Measurements from ENCODE around the gene TMC3. TPM values are rescaled to one million over a fixed set of nuclear protein-coding genes. Genes with fewer than 3 reads are reported as not detected.

TMC3 gene
- total RNA-seq, 2 experiments from 2014 or later = not detected

DNA sequence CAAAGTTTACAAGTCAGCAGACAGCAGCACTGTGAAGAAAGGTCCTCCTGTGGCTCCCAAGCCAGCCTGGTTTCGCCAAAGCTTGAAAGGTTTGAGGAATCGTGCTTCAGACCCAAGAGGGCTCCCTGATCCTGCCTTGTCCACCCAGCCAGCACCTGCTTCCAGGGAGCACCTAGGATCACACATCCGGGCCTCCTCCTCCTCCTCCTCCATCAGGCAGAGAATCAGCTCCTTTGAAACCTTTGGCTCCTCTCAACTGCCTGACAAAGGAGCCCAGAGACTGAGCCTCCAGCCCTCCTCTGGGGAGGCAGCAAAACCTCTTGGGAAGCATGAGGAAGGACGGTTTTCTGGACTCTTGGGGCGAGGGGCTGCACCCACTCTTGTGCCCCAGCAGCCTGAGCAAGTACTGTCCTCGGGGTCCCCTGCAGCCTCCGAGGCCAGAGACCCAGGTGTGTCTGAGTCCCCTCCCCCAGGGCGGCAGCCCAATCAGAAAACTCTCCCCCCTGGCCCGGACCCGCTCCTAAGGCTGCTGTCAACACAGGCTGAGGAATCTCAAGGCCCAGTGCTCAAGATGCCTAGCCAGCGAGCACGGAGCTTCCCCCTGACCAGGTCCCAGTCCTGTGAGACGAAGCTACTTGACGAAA lies 74.3 kb downstream of the TMC3 start:
- Histone ChIP-seq H3K9me2 (ENCODE audit: insufficient read depth, low read length) (no peaks in the 10 kb centered on the region), H3K36me3 (ENCODE audit: insufficient read depth, low read length) (peaks cover 73% of the 10 kb centered on the region), H3K4me3 (ENCODE audit: low read depth, low read length, poor library complexity, severe bottlenecking) (peak overlapping the region; percentile 92), H2AFZ (ENCODE audit: low read length) (no peak overlapping the region), H3K4me1 (ENCODE audit: insufficient read depth, low read length, poor library complexity, severe bottlenecking) (peaks cover 78% of the 10 kb centered on the region), H4K20me1 (ENCODE audit: insufficient read depth, low read length) (peaks cover 26% of the 10 kb centered on the region; the same call in 1 of the 2 replicates), H3K79me2 (ENCODE audit: insufficient read depth, low read depth, low read length) (peaks cover 78% of the 10 kb centered on the region), H3K27ac (ENCODE audit: low read depth, low read length, poor library complexity, severe bottlenecking) (peak overlapping the region; percentile 98), H3K9me3 (ENCODE audit: low read length) (no peaks in the 10 kb centered on the region), H3K4me2 (ENCODE audit: low read length) (peak overlapping the region; percentile 91)
- TF ChIP-seq, protein P1, sequence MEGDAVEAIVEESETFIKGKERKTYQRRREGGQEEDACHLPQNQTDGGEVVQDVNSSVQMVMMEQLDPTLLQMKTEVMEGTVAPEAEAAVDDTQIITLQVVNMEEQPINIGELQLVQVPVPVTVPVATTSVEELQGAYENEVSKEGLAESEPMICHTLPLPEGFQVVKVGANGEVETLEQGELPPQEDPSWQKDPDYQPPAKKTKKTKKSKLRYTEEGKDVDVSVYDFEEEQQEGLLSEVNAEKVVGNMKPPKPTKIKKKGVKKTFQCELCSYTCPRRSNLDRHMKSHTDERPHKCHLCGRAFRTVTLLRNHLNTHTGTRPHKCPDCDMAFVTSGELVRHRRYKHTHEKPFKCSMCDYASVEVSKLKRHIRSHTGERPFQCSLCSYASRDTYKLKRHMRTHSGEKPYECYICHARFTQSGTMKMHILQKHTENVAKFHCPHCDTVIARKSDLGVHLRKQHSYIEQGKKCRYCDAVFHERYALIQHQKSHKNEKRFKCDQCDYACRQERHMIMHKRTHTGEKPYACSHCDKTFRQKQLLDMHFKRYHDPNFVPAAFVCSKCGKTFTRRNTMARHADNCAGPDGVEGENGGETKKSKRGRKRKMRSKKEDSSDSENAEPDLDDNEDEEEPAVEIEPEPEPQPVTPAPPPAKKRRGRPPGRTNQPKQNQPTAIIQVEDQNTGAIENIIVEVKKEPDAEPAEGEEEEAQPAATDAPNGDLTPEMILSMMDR (conservative IDR thresholded peaks at IDR 0.05; ENCODE audit: low read length) = no peak
- TF ChIP-seq EZH2phosphoT487 (IDR thresholded peaks at IDR 0.05; ENCODE audit: borderline replicate concordance, low read depth, low read length) = no peak
- BruUV-seq (replicated peaks) = TSS peak; percentile 22
- intact Hi-C loops (cut with micrococcal nuclease; ENCODE audit: unreplicated experiment) = loop anchor here (10.0 kb wide), 1 partner anchor 745 kb away; the partner anchor contains the start of gene MEX3B
- DNase-seq (ENCODE audit: low spot score) = no peak
- ChIA-PET POLR2A (interaction anchor here (0.5 to 3.5 kb wide), 7 partner anchors 9 to 102 kb away, joined by 3 to 27 read pairs (median 4); no protein-coding TSS in a partner anchor), CTCF (ENCODE audit: unreplicated experiment) (interaction anchor here (1.1 to 1.6 kb wide), 2 partner anchors 9 to 11 kb away, joined by 3 to 4 read pairs; no protein-coding TSS in a partner anchor)

DNA sequence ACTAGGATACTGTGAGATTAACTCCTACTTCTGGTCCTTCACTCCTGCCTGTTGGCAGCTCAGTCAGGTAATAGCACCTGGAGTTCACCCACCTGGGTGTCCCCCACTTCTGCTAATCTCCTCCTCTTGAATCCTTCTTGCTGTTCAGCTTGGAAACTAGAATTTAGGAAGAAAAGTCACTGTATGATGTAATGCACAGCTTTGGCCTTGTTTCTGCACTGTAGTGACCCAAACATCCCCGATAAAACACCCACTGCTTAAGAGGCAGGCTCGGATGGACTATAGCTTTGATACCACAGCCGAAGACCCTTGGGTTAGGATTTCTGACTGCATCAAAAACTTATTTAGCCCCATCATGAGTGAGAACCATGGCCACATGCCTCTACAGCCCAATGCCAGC lies 74.9 kb downstream of the TMC3 start:
- peaks cover 26% of the 10 kb centered on the region; the same call in 1 of the 2 replicates for H4K20me1 ChIP-seq (ENCODE audit: insufficient read depth, low read length)
- H3K79me2 ChIP-seq (ENCODE audit: insufficient read depth, low read depth, low read length) = peaks cover 74% of the 10 kb centered on the region
- no TSS peak for BruUV-seq (replicated peaks)
- peaks cover 68% of the 10 kb centered on the region for H3K36me3 ChIP-seq (ENCODE audit: insufficient read depth, low read length)
- TF ChIP-seq, protein P1 (conservative IDR thresholded peaks at IDR 0.05; ENCODE audit: low read length) = no peak
- CTCF ChIA-PET (ENCODE audit: unreplicated experiment) = interaction anchor here (0.8 to 1.6 kb wide), 2 partner anchors 12 to 14 kb away, joined by 3 to 4 read pairs; no protein-coding TSS in a partner anchor
- peak overlapping the region; percentile 91 for H3K4me2 ChIP-seq (ENCODE audit: low read length)
- intact Hi-C loops (cut with micrococcal nuclease; ENCODE audit: unreplicated experiment) = loop anchor here (10.0 kb wide), 1 partner anchor 746 kb away; the partner anchor contains the start of gene MEX3B
- H3K4me3 ChIP-seq (ENCODE audit: low read depth, low read length, poor library complexity, severe bottlenecking) = peak overlapping the region; percentile 92
- no peak overlapping the region for H2AFZ ChIP-seq (ENCODE audit: low read length)
- no peak for DNase-seq (ENCODE audit: low spot score)
- H3K27ac ChIP-seq (ENCODE audit: low read depth, low read length, poor library complexity, severe bottlenecking) = peak overlapping the region; percentile 98
- no peaks in the 10 kb centered on the region for H3K9me3 ChIP-seq (ENCODE audit: low read length)
- POLR2A ChIA-PET = interaction anchor here (0.7 to 3.5 kb wide), 7 partner anchors 8 to 34 kb away, joined by 3 to 27 read pairs (median 4); no protein-coding TSS in a partner anchor
- peaks cover 78% of the 10 kb centered on the region for H3K4me1 ChIP-seq (ENCODE audit: insufficient read depth, low read length, poor library complexity, severe bottlenecking)
- no peaks in the 10 kb centered on the region for H3K9me2 ChIP-seq (ENCODE audit: insufficient read depth, low read length)
